Liver (tissue), 9 donors: ENCODE data around the gene ULK3. TPM values are rescaled to one million over a fixed set of nuclear protein-coding genes. Genes with fewer than 3 reads are reported as not detected.

ENCODE experiments used
- DNase-seq: peaks from one replicate; pipeline ENCODE4 v3.0.0-alpha.2; 2017; ENCODE audit warnings: low spot score
- H3K27ac ChIP-seq, 2 donors: one replicate each; pipeline ENCODE4 v1.7.0; 2013; ENCODE audit warnings: inconsistent platforms in 2 of 2, low read length in 2 of 2, control low read depth in 1 of 2, low read depth in 1 of 2, mild to moderate bottlenecking in 1 of 2
- H3K27me3 ChIP-seq, 4 donors: one replicate each; pipeline versions ENCODE4 v1.6.1 to v1.7.0; 2013; ENCODE audit warnings: low read length in 3 of 4, inconsistent platforms in 1 of 4, mild to moderate bottlenecking in 1 of 4, moderate library complexity in 1 of 4; ENCODE audit not compliant: control insufficient read depth in 4 of 4, insufficient read depth in 4 of 4
- H3K36me3 ChIP-seq, 4 donors: one replicate each; pipeline versions ENCODE4 v1.6.1 to v1.7.0; 2013; ENCODE audit warnings: low read length in 3 of 4, mild to moderate bottlenecking in 3 of 4, low read depth in 1 of 4, moderate library complexity in 1 of 4; ENCODE audit not compliant: control insufficient read depth in 4 of 4, insufficient read depth in 3 of 4
- H3K4me1 ChIP-seq, 4 donors: one replicate each; pipeline versions ENCODE4 v1.6.1 to v1.7.0; 2013; ENCODE audit warnings: low read length in 3 of 4, mild to moderate bottlenecking in 3 of 4, moderate library complexity in 1 of 4; ENCODE audit not compliant: control insufficient read depth in 4 of 4, insufficient read depth in 4 of 4
- H3K4me3 ChIP-seq, 3 donors: one replicate each; pipeline versions ENCODE4 v1.6.1 to v1.7.0; 2013; ENCODE audit warnings: low read length in 3 of 3, control low read depth in 1 of 3, low read depth in 1 of 3, mild to moderate bottlenecking in 1 of 3
- H3K9ac ChIP-seq, 2 donors: one replicate each; pipeline ENCODE4 v1.7.0; 2013; ENCODE audit warnings: low read length in 2 of 2, mild to moderate bottlenecking in 2 of 2, moderate library complexity in 2 of 2, control low read depth in 1 of 2, low read depth in 1 of 2
- H3K9me3 ChIP-seq, 4 donors: one replicate each; pipeline versions ENCODE4 v1.6.1 to v1.7.0; 2013; ENCODE audit warnings: low read length in 3 of 4; ENCODE audit not compliant: control insufficient read depth in 4 of 4
- FOXA1 ChIP-seq: IDR thresholded peaks from 2 replicates; pipeline ENCODE4 v1.6.1; 2016; ENCODE audit warnings: antibody characterized with exemption
- FOXA2 ChIP-seq: IDR thresholded peaks from 2 replicates; pipeline ENCODE4 v1.6.1; 2016; ENCODE audit warnings: antibody characterized with exemption
- HNF4A ChIP-seq, 2 donors: conservative IDR thresholded peaks; 2 replicates each; pipeline ENCODE4 v1.6.1; 2016; ENCODE audit warnings: antibody characterized with exemption in 2 of 2, mild to moderate bottlenecking in 2 of 2
- HNF4G ChIP-seq: IDR thresholded peaks from 2 replicates; pipeline ENCODE4 v1.6.1; 2016; ENCODE audit warnings: antibody characterized with exemption
- JUND ChIP-seq, 2 donors: IDR thresholded peaks; 2 replicates each; pipeline ENCODE4 v1.6.1; 2016; ENCODE audit warnings: antibody characterized with exemption in 2 of 2
- NR2F2 ChIP-seq: IDR thresholded peaks from 2 replicates; pipeline ENCODE4 v1.6.1; 2016; ENCODE audit warnings: antibody characterized with exemption
- RAD21 ChIP-seq, 2 donors: IDR thresholded peaks; 2 replicates each; pipeline ENCODE4 v1.6.1; 2016; ENCODE audit warnings: antibody characterized with exemption in 2 of 2, mild to moderate bottlenecking in 2 of 2
- RXRA ChIP-seq, 2 donors: IDR thresholded peaks; 2 replicates each; pipeline ENCODE4 v1.6.1; 2017 to 2018; ENCODE audit warnings: antibody characterized with exemption in 2 of 2, mild to moderate bottlenecking in 1 of 2
- TAF1 ChIP-seq: conservative IDR thresholded peaks from 2 replicates; pipeline ENCODE4 v1.6.1; 2016; ENCODE audit warnings: antibody characterized with exemption, mild to moderate bottlenecking
- YY1 ChIP-seq: IDR thresholded peaks from 2 replicates; pipeline ENCODE4 v1.6.1; 2016; ENCODE audit warnings: antibody characterized with exemption, mild to moderate bottlenecking
- WGBS: extraction: QIAGEN DNeasy Blood & Tissue Kit; methylation state at CpG from one replicate; pipeline ENCODE4 v1.1.7; 2013; 5-methylcytosine and 5-hydroxymethylcytosine counted together
- polyA plus RNA-seq, 2 donors: library from polyadenylated mRNA; stranded (reverse) in 1 of 2; unstranded in 1 of 2; fragments of 200-250 nt in 1 of 2; fragments of >200 nt in 1 of 2; fragmentation: Nextera tagmentation in 1 of 2; extraction: Ambion mirVana in 1 of 2; gene quantifications; one replicate each; pipeline versions ENCODE4 v1.2.1 to v1.2.3, GENCODE V29; 2013 to 2015
- total RNA-seq, 2 donors: library from RNA; depleted of rRNA; stranded (reverse); fragments of >200 nt; gene quantifications; one replicate each; pipeline ENCODE4 v1.2.3, GENCODE V29; 2014
- TF ChIP-seq, protein P1 (sequence below): IDR thresholded peaks from 2 replicates; pipeline ENCODE4 v1.6.1; 2016; ENCODE audit warnings: antibody characterized with exemption, mild to moderate bottlenecking
- TF ChIP-seq, protein P2 (sequence below): IDR thresholded peaks from 2 replicates; pipeline ENCODE4 v1.6.1; 2016; ENCODE audit warnings: antibody characterized with exemption
- TF ChIP-seq, protein P3 (sequence below): fragments of 150-350 bp; IDR thresholded peaks from 2 replicates; pipeline ENCODE4 v1.5.1; 2017; ENCODE audit warnings: improper control_type of control experiment, low read depth, low read length; ENCODE audit not compliant: missing input control
- donor health status: healthy.
- donor health status: healthy.
- donor health status: healthy.
- donor health status: healthy.
- donor health status: healthy.

The ULK3 gene
- total and polyA plus RNA-seq, 4 donors = 13.1 to 35.5 (median 21.4) TPM

DNA sequence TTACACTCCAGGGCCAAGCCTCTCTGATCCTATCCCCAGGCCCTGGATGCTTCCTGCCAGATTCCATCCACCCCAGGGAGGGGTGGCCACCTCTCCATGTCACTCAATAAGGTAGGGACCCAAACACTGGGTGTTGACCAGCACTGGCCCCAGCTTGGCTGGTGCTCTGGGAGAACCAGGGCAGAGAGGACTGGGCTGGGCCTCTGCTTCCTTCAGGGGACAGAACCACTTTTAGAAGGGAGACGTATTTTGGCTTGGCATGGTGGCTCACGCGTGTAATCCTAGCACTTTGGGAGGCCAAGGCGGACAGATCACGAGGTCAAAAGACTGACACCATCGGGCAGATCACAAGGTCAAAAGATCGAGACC is 21.2 kb downstream of the ULK3 start:
- H3K4me1 ChIP-seq = peaks cover 0 to 2% (median under 1%) of the 10 kb centered on the region in 4 donors
- no peak for DNase-seq
- no peaks in the 10 kb centered on the region for H3K36me3 ChIP-seq
- no peaks in the 10 kb centered on the region for H3K9me3 ChIP-seq
- no peak overlapping the region for H3K9ac ChIP-seq
- TF ChIP-seq, protein P1, sequence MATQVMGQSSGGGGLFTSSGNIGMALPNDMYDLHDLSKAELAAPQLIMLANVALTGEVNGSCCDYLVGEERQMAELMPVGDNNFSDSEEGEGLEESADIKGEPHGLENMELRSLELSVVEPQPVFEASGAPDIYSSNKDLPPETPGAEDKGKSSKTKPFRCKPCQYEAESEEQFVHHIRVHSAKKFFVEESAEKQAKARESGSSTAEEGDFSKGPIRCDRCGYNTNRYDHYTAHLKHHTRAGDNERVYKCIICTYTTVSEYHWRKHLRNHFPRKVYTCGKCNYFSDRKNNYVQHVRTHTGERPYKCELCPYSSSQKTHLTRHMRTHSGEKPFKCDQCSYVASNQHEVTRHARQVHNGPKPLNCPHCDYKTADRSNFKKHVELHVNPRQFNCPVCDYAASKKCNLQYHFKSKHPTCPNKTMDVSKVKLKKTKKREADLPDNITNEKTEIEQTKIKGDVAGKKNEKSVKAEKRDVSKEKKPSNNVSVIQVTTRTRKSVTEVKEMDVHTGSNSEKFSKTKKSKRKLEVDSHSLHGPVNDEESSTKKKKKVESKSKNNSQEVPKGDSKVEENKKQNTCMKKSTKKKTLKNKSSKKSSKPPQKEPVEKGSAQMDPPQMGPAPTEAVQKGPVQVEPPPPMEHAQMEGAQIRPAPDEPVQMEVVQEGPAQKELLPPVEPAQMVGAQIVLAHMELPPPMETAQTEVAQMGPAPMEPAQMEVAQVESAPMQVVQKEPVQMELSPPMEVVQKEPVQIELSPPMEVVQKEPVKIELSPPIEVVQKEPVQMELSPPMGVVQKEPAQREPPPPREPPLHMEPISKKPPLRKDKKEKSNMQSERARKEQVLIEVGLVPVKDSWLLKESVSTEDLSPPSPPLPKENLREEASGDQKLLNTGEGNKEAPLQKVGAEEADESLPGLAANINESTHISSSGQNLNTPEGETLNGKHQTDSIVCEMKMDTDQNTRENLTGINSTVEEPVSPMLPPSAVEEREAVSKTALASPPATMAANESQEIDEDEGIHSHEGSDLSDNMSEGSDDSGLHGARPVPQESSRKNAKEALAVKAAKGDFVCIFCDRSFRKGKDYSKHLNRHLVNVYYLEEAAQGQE = no peak
- TF ChIP-seq HNF4G (no peak), TAF1 (no peak), JUND (IDR thresholded peaks at IDR 0.05) (no peak), YY1 (no peak)
- TF ChIP-seq, protein P2, sequence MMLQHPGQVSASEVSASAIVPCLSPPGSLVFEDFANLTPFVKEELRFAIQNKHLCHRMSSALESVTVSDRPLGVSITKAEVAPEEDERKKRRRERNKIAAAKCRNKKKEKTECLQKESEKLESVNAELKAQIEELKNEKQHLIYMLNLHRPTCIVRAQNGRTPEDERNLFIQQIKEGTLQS = no peak
- H3K27ac ChIP-seq = no peak overlapping the region
- WGBS = 83% methylated on average over 7 of the region's 7 CpGs
- no peaks in the 10 kb centered on the region for H3K27me3 ChIP-seq
- no peak overlapping the region for H3K4me3 ChIP-seq

DNA sequence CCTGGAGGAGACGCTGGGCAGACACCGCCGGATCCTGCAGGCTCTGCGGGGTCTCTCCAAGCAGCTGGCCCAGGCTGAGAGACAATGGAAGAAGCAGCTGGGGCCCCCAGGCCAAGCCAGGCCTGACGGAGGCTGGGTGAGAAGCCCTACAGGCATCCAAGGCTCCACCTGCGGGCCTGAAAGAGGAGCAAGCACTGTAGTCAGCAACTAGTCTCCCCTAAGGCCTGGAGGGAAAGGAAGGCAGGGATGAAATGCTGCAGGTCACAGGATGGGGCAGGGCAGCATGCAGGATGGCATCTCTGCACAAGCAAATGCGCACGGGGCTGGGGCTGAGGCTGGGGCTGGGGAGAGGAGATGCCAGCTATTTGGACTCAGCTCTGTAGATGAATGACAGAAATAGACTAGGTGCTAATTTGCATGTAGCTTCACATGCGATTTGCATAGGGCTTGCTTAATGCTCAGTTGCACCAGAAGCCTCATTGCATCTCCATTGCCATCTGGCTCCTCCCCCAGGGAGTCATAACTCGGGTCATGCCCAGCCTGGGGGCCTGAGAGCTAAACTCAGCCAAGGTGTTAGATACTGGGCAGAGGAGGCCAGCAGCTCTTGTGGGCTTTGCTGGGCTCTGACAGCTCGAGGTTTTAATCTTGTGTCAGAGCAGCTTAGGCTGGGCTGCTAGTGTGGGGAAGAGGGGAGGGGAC is 21.7 kb downstream of the ULK3 start:
- no peak overlapping the region for H3K4me3 ChIP-seq
- DNase-seq = no peak
- no peaks in the 10 kb centered on the region for H3K27me3 ChIP-seq
- no peak for TF ChIP-seq FOXA1
- TF ChIP-seq, protein P1 = no peak
- TF ChIP-seq FOXA2 = no peak
- no peak for TF ChIP-seq RXRA (IDR thresholded peaks at IDR 0.05)
- no peak for TF ChIP-seq HNF4G
- no peak for TF ChIP-seq HNF4A (conservative IDR thresholded peaks at IDR 0.05)
- TF ChIP-seq RAD21 (IDR thresholded peaks at IDR 0.05) = no peak
- TF ChIP-seq, protein P3, sequence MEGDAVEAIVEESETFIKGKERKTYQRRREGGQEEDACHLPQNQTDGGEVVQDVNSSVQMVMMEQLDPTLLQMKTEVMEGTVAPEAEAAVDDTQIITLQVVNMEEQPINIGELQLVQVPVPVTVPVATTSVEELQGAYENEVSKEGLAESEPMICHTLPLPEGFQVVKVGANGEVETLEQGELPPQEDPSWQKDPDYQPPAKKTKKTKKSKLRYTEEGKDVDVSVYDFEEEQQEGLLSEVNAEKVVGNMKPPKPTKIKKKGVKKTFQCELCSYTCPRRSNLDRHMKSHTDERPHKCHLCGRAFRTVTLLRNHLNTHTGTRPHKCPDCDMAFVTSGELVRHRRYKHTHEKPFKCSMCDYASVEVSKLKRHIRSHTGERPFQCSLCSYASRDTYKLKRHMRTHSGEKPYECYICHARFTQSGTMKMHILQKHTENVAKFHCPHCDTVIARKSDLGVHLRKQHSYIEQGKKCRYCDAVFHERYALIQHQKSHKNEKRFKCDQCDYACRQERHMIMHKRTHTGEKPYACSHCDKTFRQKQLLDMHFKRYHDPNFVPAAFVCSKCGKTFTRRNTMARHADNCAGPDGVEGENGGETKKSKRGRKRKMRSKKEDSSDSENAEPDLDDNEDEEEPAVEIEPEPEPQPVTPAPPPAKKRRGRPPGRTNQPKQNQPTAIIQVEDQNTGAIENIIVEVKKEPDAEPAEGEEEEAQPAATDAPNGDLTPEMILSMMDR = no peak
- TF ChIP-seq NR2F2 = no peak
- no peaks in the 10 kb centered on the region for H3K36me3 ChIP-seq
- no peaks in the 10 kb centered on the region for H3K9me3 ChIP-seq
- H3K4me1 ChIP-seq = peaks cover 0 to 2% (median under 1%) of the 10 kb centered on the region in 4 donors
- no peak overlapping the region for H3K27ac ChIP-seq
- 71% methylated on average over 11 of the region's 11 CpGs for WGBS
- H3K9ac ChIP-seq = no peak overlapping the region
